HG03571 (cell line): ENCODE data around the gene SERPINF2.
"Not testable (repeated sequence)": the region's sequence is repeated elsewhere in the genome, so short reads cannot be mapped to it uniquely, and the experiment has no call there.

Experiments
- ATAC-seq: cut with Tn5 transposase; IDR thresholded peaks from one replicate; pipeline ENCODE4 v1.9.1; 2021; ENCODE audit not compliant: unreplicated experiment

SERPINF2 gene

DNA sequence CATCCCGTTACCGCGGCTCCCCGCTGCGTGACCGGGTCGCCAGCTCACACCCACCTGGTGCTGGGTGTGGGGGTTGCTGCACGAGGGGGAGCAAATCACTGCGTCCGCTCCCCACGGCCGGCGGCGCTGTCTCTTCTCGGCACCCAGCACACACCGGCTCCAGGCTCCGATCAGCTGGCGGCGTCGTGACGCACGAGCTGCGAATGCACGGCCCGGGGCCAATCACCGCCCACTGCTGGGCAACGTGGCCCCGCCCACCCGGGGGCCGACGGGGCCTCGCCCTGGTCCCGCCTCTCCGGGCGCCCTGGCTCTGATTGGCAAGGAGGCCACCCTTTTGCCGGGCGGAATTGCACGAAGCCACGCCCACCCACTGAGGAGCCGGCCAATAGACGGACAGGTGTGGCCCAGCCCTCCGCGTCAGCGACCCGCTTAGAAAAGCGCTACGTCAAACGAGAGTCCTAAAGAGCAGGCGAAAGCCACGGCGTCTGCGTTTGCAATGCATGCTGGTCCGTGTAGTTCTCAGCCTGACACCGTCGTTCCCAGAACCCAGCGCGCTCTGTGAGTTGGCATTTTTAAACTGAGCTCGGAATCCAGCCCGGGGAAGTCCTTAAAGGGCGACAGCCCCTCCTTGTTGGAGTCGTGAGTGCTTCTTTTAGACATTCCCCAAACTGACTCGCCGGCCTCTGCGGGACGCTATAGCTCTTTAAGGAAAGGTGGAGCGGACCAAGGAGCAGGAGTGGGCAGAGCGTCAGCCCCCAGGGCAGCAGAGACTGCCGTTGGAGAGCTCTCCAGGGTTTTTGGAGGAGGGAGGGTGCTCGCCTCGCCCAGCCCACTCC is 26.4 kb upstream of the SERPINF2 start:
- peak; percentile 70 for ATAC-seq

DNA sequence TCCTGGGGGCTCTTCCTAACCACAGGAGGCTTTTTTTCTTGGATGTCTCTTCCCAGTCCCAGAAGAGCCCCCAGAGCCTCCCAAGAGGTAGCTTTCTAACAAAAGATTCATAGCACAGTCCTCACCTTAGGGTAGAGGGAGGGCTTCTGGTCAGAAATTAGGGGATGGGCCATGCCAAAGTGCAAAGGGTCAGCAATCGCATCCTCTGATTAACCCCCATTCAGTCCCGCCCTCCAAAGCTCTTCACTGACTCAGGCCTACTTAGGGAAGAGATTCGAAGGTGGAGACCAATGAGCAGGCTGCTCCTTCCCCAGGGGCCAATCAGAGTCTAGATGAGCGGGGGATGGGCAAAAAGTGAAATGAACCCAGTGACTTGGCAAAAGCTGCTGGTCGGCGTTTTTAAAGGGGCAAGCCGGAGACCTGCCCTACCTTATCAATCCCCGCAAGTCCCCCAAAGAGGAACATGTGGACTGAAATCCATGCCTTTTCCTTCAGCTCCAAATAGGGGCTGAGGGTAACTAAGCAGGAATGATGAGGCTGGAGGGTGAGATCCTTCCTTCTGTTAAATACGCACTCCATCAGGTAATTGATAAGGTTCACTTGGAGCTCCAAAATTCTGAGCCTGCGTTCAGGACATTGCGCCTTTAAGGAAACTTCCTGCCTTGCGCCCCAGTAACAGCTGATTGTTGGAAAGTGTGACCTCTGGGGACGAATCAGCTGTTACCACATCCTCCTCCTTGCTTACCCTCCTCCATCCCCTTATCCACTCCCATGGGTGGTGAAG is 25.6 kb upstream of the SERPINF2 start:
- ATAC-seq, result peak; percentile 34

DNA sequence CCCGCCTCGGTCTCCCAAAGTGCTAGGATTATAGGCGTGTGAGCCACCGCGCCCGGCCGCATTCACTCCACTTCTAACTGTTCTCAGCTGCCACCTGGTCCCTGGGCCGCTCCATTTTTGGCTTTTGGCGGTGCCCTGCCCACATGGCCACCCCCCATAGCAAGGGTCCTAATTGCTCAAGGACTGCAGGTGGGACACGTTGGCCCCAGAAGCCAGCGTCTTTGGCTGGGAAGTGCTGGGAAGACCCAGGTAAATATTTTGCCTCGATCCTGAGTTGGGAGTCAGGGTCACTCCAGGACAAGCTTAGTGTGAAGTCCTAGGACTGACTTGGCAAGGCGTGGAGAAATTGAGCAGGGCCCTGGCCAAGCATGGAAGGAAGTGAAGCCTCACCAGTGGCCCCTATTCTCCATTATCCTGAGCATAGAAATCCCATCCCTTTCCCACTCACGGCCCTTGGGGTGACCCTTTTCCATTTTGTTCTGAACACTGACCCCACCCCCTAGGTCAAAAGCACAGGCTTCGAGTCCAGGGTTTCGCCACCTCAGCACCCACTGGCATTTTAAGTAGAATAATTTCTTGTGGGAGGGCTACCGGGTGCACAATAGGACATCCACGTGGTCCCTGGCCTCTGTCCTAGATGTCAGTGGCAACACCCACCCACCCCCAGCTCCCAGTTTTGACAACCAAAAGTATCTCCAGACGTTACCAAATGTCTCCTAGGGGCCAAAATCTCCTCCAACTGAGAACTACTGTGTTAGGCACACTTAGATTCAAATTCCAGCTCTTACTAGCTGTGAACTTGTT is 24.1 kb upstream of the SERPINF2 start:
- no peak for ATAC-seq

DNA sequence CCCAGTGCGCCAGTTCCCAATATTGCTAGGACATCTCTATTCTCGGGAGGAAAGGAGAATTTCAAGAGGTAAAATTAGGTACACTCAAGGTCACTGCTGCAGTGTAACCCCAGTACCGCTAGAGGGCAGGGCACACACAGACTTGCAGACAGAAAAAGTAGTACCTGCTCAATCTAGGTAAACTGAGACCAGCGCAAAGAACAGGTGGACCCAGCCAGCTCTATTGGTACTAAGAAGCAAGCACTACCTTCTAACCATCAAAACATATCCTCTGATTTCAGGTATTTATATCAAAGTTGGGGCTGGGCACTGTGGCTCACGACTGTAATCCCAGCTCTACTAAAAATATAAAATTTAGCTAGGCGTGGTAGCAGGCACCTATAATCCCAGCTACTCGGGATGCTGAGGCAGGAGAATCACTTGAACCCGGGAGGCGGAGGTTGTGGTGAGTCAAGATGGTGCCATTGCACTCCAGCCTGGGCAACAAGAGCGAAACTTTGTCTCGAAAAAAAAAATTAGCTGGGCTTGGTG is 21.8 kb upstream of the SERPINF2 start:
- ATAC-seq, result no peak

DNA sequence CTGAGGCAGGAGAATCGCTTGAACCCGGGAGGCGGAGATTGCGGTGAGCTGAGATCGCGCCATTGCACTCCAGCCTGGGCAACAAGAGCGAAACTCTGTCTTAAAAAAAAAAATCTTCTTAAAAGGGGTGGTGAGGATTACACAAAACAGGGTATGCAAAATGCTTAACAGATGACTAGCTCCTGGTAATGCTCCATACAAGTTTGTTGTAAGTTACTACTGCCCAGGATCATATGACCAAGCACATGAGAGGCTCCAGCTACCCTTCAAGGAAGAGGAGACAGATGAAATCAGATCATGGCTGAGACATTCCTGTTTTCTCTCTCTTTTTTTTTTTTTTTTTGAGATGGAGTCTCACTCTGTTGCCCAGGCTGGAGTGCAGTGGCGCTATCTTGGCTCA is 20.6 kb upstream of the SERPINF2 start:
- ATAC-seq, result not testable (repeated sequence)

DNA sequence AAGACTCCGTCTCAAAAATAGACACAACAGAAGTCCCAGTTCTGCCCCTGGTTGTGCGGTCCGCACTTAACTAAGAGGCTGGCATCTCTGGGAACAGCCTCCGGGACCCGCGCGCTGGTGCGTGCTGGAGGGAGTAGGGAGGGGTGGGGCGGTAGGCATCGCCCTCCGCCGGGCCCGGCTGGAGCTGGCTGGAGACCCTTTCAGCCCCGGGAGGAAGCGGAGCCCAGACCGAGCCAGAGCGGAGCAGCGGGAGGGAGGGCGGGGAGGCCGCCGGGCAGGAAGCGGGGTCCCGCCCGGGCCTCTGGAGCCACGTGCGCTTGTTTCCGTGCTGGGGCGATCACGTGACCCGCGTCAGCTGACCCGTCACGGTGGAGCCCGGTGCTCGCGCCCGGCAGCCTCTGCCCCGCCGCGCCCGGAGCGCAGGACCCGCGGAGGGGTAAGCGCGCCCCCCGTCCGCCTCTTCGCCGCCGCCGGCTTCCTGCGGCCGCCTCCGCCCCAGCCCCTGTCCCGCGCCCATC is 18.3 kb upstream of the SERPINF2 start, which contains the start of gene WDR81:
WDR81 (plus strand) TSS at position 354 of the 518 bp plus-strand sequence. CDS start 256 bp downstream, outside the sequence.
- ATAC-seq, result peak; percentile 56

DNA sequence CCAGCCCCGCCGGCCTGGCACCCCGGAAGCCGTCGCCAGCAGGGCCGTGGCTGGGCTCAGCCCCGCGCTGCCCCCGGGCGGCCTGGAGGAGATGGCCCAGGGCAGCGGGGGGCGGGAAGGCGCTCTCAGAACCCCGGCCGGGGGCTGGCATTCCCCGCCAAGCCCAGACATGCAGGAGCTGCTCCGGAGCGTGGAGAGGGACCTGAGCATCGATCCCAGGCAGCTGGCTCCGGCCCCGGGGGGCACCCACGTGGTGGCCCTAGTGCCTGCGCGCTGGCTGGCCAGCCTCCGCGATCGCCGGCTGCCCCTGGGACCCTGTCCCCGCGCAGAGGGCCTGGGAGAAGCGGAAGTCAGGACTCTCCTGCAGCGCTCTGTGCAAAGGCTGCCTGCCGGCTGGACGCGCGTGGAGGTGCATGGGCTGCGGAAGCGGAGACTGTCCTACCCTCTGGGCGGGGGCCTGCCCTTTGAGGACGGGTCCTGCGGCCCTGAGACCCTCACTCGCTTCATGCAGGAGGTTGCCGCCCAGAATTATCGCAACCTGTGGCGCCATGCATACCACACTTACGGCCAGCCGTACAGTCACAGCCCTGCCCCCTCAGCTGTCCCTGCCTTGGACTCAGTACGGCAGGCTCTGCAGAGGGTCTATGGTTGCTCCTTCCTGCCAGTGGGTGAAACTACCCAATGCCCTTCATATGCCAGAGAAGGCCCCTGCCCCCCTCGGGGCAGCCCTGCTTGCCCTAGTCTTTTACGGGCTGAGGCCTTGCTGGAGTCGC is 17.6 kb upstream of the SERPINF2 start:
- ATAC-seq, result peak; percentile 1

DNA sequence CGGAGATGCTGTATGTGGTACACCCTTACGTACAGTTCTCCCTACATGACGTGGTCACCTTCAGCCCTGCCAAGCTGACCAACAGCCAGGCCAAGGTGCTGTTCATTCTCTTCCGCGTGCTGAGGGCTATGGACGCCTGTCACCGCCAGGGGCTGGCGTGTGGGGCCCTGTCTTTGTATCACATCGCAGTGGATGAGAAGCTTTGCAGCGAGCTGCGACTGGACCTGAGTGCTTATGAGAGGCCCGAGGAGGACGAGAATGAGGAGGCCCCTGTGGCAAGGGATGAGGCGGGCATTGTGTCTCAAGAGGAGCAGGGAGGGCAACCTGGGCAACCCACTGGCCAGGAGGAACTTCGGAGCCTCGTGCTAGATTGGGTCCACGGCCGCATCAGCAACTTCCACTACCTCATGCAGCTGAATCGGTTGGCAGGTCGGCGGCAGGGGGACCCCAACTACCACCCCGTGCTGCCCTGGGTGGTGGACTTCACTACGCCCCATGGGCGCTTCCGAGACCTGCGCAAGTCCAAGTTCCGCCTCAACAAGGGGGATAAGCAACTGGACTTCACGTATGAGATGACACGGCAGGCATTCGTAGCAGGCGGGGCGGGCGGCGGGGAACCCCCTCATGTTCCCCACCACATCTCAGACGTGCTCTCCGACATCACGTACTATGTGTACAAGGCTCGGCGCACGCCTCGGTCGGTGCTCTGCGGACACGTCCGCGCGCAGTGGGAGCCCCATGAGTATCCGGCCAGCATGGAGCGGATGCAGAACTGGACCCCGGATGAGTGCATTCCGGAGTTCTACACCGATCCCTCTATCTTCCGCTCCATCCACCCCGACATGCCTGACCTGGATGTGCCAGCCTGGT is 16.8 kb upstream of the SERPINF2 start:
- ATAC-seq, result no peak

DNA sequence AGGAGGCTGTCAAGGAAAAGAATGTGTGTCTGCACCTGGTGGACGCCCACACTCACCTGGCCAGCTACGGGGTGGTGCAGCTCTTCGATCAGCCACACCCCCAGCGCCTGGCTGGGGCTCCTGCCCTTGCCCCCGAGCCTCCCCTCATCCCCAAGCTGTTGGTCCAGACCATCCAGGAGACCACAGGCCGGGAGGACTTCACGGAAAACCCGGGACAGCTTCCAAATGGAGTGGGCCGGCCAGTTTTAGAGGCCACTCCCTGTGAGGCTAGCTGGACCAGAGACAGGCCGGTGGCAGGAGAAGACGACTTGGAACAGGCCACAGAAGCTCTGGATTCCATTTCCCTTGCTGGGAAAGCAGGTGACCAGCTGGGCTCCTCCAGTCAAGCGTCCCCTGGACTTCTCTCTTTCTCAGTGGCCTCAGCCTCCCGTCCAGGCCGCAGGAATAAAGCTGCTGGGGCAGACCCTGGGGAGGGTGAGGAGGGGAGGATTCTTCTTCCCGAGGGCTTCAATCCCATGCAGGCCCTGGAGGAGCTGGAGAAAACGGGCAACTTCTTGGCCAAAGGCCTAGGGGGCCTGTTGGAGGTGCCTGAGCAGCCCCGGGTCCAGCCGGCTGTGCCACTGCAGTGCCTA is 15.9 kb upstream of the SERPINF2 start:
- no peak for ATAC-seq

DNA sequence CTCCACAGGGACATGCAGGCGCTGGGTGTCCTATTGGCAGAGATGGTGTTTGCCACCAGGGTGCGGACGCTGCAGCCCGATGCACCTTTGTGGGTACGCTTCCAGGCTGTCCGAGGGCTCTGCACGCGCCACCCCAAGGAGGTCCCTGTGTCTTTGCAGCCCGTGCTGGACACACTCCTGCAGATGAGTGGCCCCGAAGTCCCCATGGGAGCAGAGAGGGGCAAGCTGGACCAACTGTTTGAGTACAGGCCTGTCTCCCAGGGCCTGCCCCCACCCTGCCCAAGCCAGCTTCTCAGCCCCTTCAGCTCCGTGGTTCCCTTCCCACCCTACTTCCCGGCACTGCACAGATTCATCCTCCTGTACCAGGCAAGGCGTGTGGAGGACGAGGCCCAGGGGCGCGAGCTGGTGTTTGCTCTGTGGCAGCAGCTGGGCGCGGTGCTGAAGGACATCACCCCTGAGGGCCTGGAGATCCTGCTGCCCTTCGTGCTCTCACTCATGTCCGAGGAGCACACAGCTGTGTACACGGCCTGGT is 15.3 kb upstream of the SERPINF2 start:
- ATAC-seq, result no peak

DNA sequence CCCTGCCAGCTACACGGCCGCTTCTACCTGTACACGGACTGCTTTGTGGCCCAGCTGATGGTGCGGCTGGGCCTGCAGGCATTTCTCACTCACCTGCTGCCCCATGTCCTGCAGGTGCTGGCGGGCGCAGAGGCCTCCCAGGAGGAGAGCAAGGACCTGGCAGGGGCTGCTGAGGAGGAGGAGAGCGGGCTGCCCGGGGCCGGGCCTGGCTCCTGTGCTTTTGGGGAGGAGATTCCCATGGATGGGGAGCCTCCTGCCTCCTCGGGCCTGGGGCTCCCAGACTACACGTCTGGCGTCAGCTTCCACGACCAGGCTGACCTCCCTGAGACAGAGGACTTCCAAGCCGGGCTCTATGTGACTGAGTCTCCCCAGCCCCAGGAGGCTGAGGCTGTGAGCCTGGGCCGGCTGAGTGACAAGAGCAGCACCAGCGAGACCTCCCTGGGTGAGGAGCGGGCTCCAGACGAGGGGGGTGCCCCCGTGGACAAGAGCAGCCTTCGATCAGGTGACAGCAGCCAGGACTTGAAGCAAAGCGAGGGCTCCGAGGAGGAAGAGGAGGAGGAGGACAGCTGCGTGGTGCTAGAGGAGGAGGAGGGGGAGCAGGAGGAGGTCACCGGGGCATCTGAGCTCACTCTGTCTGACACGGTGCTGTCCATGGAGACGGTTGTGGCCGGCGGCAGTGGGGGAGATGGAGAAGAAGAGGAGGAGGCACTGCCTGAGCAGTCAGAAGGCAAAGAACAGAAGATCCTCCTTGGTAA is 14.6 kb upstream of the SERPINF2 start:
- ATAC-seq, result no peak

DNA sequence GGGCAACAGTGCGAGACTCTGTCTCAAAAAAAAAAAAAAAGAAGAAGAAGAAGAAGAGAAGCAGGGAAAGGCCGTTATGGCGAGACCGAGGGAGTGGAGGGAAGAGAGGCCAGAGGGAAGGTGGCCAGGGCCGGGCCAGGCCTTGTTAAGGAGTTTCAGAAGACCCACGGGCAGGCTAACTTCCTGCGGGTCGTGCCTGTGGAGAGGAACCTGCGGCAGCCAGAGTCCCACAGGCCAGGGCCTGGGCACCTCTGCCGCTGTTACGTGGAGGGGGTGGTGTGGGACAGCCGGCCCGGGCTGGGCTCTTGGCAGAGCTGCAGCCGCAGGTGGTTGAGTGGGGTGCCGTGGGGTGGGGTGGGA is 12.7 kb upstream of the SERPINF2 start:
- ATAC-seq, result no peak

DNA sequence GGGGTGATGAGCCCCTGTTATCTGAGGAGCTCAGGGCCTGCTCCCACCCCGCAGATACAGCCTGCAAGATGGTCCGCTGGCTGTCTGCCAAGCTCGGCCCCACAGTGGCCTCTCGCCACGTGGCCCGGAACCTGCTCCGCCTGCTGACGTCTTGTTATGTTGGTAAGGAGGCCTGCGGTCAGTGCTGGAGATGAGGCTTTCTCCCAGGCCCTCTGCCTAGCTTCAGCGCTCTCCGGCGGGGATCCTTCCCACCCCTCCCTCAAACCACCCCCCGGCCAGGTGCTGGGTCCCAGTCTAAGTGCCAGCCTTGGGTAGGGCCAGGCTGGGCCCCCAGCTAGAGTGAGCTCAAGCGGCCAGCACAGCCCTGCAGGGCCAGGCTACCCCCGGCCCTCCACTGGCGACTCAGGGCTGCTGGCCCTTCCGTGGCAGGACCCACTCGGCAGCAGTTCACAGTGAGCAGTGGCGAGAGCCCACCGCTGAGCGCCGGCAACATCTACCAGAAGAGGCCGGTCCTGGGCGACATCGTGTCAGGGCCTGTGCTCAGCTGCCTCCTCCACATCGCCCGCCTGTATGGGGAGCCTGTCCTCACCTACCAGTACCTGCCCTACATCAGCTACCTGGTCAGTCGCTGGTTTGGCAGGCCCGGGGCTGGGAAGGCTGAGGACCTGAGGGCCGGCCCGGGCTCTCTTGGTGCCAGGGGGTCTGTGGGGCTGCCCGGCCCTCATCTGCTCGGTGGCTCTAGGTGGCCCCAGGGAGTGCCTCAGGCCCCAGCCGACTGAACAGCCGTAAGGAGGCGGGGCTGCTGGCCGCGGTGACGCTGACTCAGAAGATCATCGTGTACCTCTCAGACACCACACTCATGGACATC is 12.1 kb upstream of the SERPINF2 start:
- ATAC-seq, result no peak

DNA sequence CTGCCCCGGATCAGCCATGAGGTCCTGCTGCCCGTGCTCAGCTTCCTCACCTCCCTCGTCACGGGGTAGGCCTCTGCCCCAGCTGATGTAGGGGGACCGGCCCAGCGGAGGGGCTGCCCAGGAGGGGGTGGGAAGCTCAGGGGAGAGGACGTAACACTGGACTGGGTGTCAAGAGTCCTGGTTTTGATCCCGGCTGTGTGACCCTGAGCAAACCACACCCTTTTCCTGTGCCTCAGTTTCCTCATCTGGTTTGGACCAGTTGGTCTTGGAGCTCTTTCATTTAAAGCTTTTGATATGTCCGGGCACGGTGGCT is 11.5 kb upstream of the SERPINF2 start:
- no peak for ATAC-seq

DNA sequence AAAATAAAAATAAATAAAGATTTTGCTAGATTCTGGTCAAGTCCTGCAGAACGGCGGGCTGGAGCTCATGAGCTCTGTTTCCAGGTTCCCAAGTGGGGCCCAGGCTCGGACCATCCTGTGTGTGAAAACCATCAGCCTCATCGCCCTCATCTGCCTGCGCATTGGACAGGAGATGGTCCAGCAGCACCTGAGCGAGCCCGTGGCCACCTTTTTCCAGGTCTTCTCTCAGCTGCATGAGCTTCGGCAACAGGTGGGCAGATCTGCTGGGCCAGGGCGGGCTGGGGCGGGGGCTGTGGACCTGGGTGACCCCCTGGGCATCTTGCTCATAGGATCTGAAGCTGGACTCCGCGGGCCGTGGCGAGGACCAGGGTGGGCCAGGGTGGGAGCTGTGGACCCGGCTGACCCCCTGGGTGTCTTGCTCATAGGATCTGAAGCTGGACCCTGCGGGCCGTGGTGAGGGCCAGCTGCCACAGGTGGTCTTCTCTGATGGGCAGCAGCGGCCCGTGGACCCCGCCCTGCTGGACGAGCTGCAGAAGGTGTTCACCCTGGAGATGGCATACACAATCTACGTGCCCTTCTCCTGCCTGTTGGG is 10.3 kb upstream of the SERPINF2 start:
- ATAC-seq, result no peak

DNA sequence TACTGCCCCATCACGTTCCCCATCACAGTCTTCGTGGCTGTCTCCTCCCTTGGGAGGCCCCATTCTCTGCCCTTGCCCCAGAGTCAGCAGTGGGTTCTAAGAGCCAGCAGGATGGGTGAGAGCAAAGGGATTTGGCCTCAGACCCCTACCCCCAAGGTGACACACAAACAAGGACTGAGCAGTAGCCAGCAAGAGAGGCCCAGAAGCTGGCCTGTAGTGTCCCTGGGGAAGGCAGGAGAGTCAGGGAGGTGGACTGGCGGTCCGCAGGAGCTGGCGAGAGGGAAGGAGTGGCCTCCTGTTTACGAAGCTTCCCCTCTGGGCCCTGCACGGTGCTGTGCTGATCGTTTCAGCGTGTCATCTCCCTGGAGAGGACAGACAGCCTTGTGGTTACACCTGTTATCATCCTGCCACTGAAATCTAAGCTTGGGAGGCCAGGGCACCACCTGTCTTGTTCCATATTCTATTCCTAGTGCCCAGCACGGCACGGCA is 9.8 kb upstream of the SERPINF2 start:
- no peak for ATAC-seq
